GM12892 (cell line): Measurements from ENCODE around the gene PRKAR1B.

ENCODE experiments used
- POLR2A ChIP-seq: IDR thresholded peaks from 2 replicates; pipeline ENCODE4 v1.6.1; 2011; ENCODE audit warnings: low read depth, low read length, control low read depth
- POLR2AphosphoS5 ChIP-seq: IDR thresholded peaks from 2 replicates; pipeline ENCODE4 v1.6.1; 2011; ENCODE audit warnings: low read depth, low read length, control low read depth
- TAF1 ChIP-seq: IDR thresholded peaks from 2 replicates; pipeline ENCODE4 v1.6.1; 2011; ENCODE audit warnings: low read depth, mild to moderate bottlenecking, control low read depth, low read length, borderline replicate concordance

GRCh38 chr7:706721-707120 is 20.4 kb downstream of the PRKAR1B start:
- TF ChIP-seq POLR2A (no peak), POLR2AphosphoS5 (no peak), TAF1 (no peak)
